ENCODE results near the gene PUS7.

The PUS7 gene

GRCh38 chr7:105448181-105448580, 73.9 kb downstream of the PUS7 start:
- TF ChIP-seq ZBTB7A (IDR thresholded peaks at IDR 0.05; ENCODE audit: low read depth) (no peak), NFIC (IDR thresholded peaks at IDR 0.05) (no peak), USF1 (IDR thresholded peaks at IDR 0.05) (no peak), TEAD4 (IDR thresholded peaks at IDR 0.05) (no peak), CEBPB (IDR thresholded peaks at IDR 0.05) (no peak), EGR1 (IDR thresholded peaks at IDR 0.05) (no peak), MAX (IDR thresholded peaks at IDR 0.05) (no peak), REST (IDR thresholded peaks at IDR 0.05; ENCODE audit: low read depth) (no peak), YY1 (IDR thresholded peaks at IDR 0.05; ENCODE audit: low read depth) (no peak), TAF1 (IDR thresholded peaks at IDR 0.05; ENCODE audit: low read depth) (no peak), TCF12 (IDR thresholded peaks at IDR 0.05; ENCODE audit: low read depth) (no peak), CREB1 (IDR thresholded peaks at IDR 0.05; ENCODE audit: low read depth) (no peak), RAD21 (IDR thresholded peaks at IDR 0.05; ENCODE audit: low read depth) (no peak), EP300 (IDR thresholded peaks at IDR 0.05; ENCODE audit: borderline replicate concordance) (no peak), FOXM1 (IDR thresholded peaks at IDR 0.05; ENCODE audit: borderline replicate concordance, low read depth) (no peak)

GRCh38 chr7:105444342-105444987, 77.6 kb downstream of the PUS7 start:
- TF ChIP-seq YY1 (IDR thresholded peaks at IDR 0.05; ENCODE audit: low read depth) (no peak), ZBTB7A (IDR thresholded peaks at IDR 0.05; ENCODE audit: low read depth) (no peak), CEBPB (IDR thresholded peaks at IDR 0.05) (no peak), EP300 (IDR thresholded peaks at IDR 0.05; ENCODE audit: borderline replicate concordance) (no peak), TCF12 (IDR thresholded peaks at IDR 0.05; ENCODE audit: low read depth) (no peak), RAD21 (IDR thresholded peaks at IDR 0.05; ENCODE audit: low read depth) (no peak), FOXM1 (IDR thresholded peaks at IDR 0.05; ENCODE audit: borderline replicate concordance, low read depth) (no peak), EGR1 (IDR thresholded peaks at IDR 0.05) (no peak), TAF1 (IDR thresholded peaks at IDR 0.05; ENCODE audit: low read depth) (no peak)

- TF ChIP-seq EGR1 (IDR thresholded peaks at IDR 0.05) (no peak), TEAD4 (IDR thresholded peaks at IDR 0.05) (peak; percentile 60), CEBPB (IDR thresholded peaks at IDR 0.05) (no peak), RAD21 (IDR thresholded peaks at IDR 0.05; ENCODE audit: low read depth) (peak; percentile 43)
These were observed 82.7 kb downstream of the PUS7 start for GRCh38 chr7:105439174-105439893.

GRCh38 chr7:105438847-105439173, 83.3 kb downstream of the PUS7 start:
- TF ChIP-seq NFIC (IDR thresholded peaks at IDR 0.05) (no peak), TCF12 (IDR thresholded peaks at IDR 0.05; ENCODE audit: low read depth) (no peak), RAD21 (IDR thresholded peaks at IDR 0.05; ENCODE audit: low read depth) (no peak), CREB1 (IDR thresholded peaks at IDR 0.05; ENCODE audit: low read depth) (no peak), FOXM1 (IDR thresholded peaks at IDR 0.05; ENCODE audit: borderline replicate concordance, low read depth) (no peak), TEAD4 (IDR thresholded peaks at IDR 0.05) (no peak), REST (IDR thresholded peaks at IDR 0.05; ENCODE audit: low read depth) (no peak), MAX (IDR thresholded peaks at IDR 0.05) (no peak), EP300 (IDR thresholded peaks at IDR 0.05; ENCODE audit: borderline replicate concordance) (no peak), EGR1 (IDR thresholded peaks at IDR 0.05) (no peak), USF1 (IDR thresholded peaks at IDR 0.05) (no peak)

GRCh38 chr7:105438254-105438653, 83.8 kb downstream of the PUS7 start:
- TF ChIP-seq MAX (IDR thresholded peaks at IDR 0.05) (no peak), FOXM1 (IDR thresholded peaks at IDR 0.05; ENCODE audit: borderline replicate concordance, low read depth) (no peak), EP300 (IDR thresholded peaks at IDR 0.05; ENCODE audit: borderline replicate concordance) (no peak), EGR1 (IDR thresholded peaks at IDR 0.05) (no peak), TCF12 (IDR thresholded peaks at IDR 0.05; ENCODE audit: low read depth) (no peak), NFIC (IDR thresholded peaks at IDR 0.05) (no peak), RAD21 (IDR thresholded peaks at IDR 0.05; ENCODE audit: low read depth) (no peak), REST (IDR thresholded peaks at IDR 0.05; ENCODE audit: low read depth) (no peak), USF1 (IDR thresholded peaks at IDR 0.05) (no peak), CEBPB (IDR thresholded peaks at IDR 0.05) (no peak), ZBTB7A (IDR thresholded peaks at IDR 0.05; ENCODE audit: low read depth) (no peak), TEAD4 (IDR thresholded peaks at IDR 0.05) (no peak), CREB1 (IDR thresholded peaks at IDR 0.05; ENCODE audit: low read depth) (no peak), YY1 (IDR thresholded peaks at IDR 0.05; ENCODE audit: low read depth) (no peak), TAF1 (IDR thresholded peaks at IDR 0.05; ENCODE audit: low read depth) (no peak)

Measured in Ishikawa (cell line).